Brain microvascular endothelial cell (primary cell): Measurements from ENCODE around the gene SP8.
"Not testable (repeated sequence)": the region's sequence is repeated elsewhere in the genome, so short reads cannot be mapped to it uniquely, and the experiment has no call there.

Experiments
- DNase-seq: peaks from one replicate; pipeline ENCODE4 v3.0.0-alpha.2; 2020
- H3K27ac ChIP-seq: fragments of 250-450 bp; sonication (Bioruptor Pico); 2 replicates; pipeline ENCODE4 v1.5.1; 2020; ENCODE audit warnings: mild to moderate bottlenecking, moderate library complexity
- H3K27me3 ChIP-seq: fragments of 250-450 bp; sonication (Bioruptor Pico); replicated peaks from 2 replicates; pipeline ENCODE4 v1.5.1; 2020; ENCODE audit warnings: mild to moderate bottlenecking
- H3K36me3 ChIP-seq: fragments of 250-450 bp; sonication (Bioruptor Pico); replicated peaks from 2 replicates; pipeline ENCODE4 v1.5.1; 2020; ENCODE audit warnings: mild to moderate bottlenecking
- H3K4me3 ChIP-seq: 2 replicates; pipeline ENCODE4 v1.5.1; 2011; ENCODE audit warnings: low read depth, mild to moderate bottlenecking, control low read depth, low read length, moderate library complexity
- CTCF ChIP-seq: IDR thresholded peaks from 2 replicates; pipeline ENCODE4 v1.5.1; 2011; ENCODE audit warnings: low read depth, mild to moderate bottlenecking, moderate library complexity, low read length, control low read depth, inconsistent platforms; ENCODE audit errors: missing control alignments
- in situ Hi-C: cut with HindIII; loops from 2 replicates; pipeline ENCODE4 v1.10.0; 2017; ENCODE audit warnings: low sequenced_read_pairs, low pct_ligation_motif_present

The SP8 gene

DNA sequence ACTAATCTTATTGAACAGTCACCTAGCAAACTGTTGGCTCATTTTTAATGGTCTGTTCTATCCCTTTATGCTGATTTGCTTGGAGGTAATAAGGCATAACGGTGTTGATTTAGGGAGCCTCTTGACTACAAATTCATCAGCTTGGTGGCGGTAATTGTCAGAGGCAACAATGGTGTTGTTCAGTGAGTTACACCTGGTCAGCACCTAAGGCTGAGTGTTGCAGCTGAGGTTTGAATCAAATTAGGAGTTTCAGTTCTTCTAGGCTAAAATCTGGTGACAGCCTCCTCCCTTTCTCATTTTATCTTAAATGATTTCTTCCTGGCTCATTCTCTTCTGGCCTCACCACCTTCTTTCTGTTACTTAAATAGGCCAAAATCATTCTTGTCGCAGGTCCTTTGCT lies 42.3 kb upstream of the SP8 start:
- H3K4me3 ChIP-seq = no peak overlapping the region
- no peak overlapping the region for H3K27ac ChIP-seq
- in situ Hi-C loops = no loop called here
- TF ChIP-seq CTCF = no peak
- no peaks in the 10 kb centered on the region for H3K27me3 ChIP-seq
- no peak for DNase-seq
- H3K36me3 ChIP-seq = no peaks in the 10 kb centered on the region

DNA sequence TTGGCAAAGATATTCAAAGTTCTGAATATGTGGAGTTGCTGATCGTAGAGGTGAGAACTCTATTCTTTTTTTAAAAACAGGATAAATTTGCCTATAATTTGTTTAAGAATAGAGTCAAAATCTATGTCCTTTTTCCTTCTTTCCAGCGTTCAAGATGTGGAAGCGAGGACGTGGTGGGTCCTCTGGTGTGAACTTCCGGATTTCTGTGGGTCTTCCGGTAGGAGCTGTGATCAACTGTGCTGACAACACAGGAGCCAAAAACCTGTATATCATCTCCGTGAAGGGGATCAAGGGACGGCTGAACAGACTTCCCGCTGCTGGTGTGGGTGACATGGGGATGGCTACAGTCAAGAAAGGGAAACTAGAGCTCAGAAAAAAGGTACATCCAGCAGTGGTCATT lies 40.5 kb upstream of the SP8 start:
- DNase-seq = no peak

GRCh38 chr7:20826243-20826642 lies 39.6 kb upstream of the SP8 start:
- TF ChIP-seq CTCF = no peak
- in situ Hi-C loops = no loop called here
- Histone ChIP-seq H3K36me3 (no peaks in the 10 kb centered on the region), H3K27ac (no peak overlapping the region), H3K4me3 (no peak overlapping the region), H3K27me3 (no peaks in the 10 kb centered on the region)
- no peak for DNase-seq

More for the DNA sequence above, 40.5 kb upstream of the SP8 start:
- H3K36me3 ChIP-seq = no peaks in the 10 kb centered on the region
- no peak overlapping the region for H3K27ac ChIP-seq
- no peaks in the 10 kb centered on the region for H3K27me3 ChIP-seq
- no peak for TF ChIP-seq CTCF
- in situ Hi-C loops = no loop called here
- no peak overlapping the region for H3K4me3 ChIP-seq

- no peak overlapping the region for H3K27ac ChIP-seq
- in situ Hi-C loops = no loop called here
- DNase-seq = no peak
Observed at GRCh38 chr7:20825555-20825954, 38.9 kb upstream of the SP8 start.

GRCh38 chr7:20821390-20821789 lies 34.7 kb upstream of the SP8 start:
- DNase-seq, H3K4me3 ChIP-seq, H3K27me3 ChIP-seq, in situ Hi-C loops, H3K27ac ChIP-seq, H3K36me3 ChIP-seq: not testable (repeated sequence)

More at GRCh38 chr7:20825555-20825954, 38.9 kb upstream of the SP8 start:
- no peaks in the 10 kb centered on the region for H3K36me3 ChIP-seq
- TF ChIP-seq CTCF = no peak
- no peak overlapping the region for H3K4me3 ChIP-seq
- H3K27me3 ChIP-seq = no peaks in the 10 kb centered on the region

DNA sequence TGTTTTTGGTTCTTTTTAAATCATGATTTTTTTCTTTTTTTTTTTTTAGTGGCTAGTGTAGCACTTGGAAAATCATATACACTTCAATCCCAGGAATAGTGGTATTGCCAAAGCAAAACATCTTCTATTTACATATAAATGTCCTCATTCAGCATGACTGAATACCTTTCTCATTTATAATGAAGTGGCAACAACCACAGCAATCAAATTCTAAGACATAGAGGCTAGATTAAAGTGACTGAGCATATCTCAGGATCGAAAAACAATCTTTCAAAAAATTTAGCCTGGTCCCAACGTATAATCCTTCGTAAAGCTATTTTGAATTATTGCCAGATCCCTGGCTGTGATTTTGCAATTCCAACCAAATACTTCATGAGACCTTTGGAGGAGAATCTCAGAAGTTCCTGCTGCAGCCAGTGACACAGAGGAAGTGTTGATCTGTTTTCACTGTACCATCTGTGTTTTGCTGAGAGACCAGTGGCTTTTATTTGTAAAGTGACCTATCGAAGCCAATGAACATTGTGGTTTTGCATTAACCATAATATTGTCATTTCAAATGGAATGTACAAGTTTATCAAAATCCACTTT lies 29.8 kb upstream of the SP8 start:
- H3K36me3 ChIP-seq = no peaks in the 10 kb centered on the region

More for the DNA sequence above, 29.8 kb upstream of the SP8 start:
- Histone ChIP-seq H3K4me3 (no peak overlapping the region), H3K27ac (no peak overlapping the region), H3K27me3 (no peaks in the 10 kb centered on the region)
- no peak for TF ChIP-seq CTCF
- DNase-seq = no peak
- in situ Hi-C loops = no loop called here
